Measurements from ENCODE around the gene MYL2.
"Not testable (repeated sequence)": the region's sequence is repeated elsewhere in the genome, so short reads cannot be mapped to it uniquely, and the experiment has no call there.

MYL2 gene

GRCh38 chr12:110920324-110920910, at the start of gene MYL2:
Gene MYL2, minus strand, starts transcription at chr12:110920579. Its CDS starts 50 bp downstream, at chr12:110920529.
- DNase-seq: no peak

DNA sequence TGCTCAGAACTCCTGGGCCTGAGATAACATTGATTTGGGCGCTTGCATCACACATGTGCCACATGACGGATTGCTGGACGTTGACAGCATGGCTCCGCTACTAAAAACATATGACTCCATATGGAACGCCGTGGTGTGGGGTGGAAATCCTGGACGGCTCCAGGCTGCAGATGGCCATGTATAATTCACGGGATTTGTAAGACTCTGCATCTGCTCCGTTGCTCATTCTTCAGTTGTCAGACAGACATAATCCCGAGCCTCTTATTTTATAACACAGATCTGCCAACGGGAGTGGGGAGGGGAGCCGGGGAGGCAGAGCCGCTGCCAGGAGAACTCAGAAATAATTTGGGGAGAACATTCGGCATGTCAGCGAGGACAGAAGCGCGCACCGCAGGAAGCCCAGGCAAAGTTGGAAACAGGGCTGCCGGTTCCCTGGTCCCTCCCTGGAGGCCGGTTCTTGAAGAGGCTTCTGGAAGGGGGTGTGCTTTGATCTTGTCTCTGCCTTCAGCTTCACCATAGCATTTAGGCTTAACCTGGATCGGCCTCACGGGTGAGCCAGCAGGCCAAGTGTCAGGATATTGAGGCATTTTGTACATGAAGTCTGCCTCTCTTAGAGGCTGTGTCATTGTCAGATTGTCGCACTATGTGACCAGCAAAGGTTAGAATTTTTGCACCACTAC, 45.8 kb upstream of the MYL2 start:
- no peak for DNase-seq

DNA sequence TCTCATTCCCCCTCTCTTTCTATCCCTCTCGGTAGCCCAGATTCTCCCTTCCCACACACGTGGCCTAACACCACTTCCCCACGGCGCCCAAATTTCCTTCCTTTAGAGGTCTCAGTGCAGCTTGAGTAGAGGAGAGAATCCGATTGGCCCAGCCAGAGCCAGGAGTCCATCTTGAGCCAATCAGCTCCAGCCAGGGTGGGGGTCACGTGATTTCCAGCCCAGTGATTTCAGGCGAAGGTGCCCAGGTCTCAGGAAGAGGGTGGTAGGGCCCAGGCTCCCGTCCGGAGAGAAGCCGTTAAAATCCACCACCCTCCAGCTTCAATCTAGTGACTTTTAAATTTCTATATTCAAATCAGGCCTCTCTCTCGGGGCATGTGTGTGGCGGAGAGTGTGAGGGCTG, 45.2 kb upstream of the MYL2 start:
- no peak for DNase-seq

DNA sequence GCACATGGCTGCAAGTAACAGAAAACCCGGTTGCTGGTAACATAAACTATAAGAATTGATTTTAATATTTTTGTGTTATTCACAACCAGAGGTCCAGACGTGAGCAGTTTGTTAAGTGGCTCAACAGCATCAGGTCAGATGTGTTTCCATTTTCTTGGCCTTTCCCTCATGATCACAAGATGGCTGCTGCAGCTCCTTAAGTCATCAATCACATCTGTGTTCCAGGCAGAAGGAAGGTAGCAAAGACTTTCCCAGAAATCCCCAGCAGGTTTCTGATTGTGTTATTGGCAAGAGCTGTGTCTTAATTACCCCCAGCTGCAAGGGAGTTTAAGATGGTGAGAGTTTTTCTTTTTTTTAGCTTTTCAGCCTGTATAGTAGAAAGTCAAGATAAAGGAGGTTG, 40.4 kb upstream of the MYL2 start:
- no peak for DNase-seq

DNA sequence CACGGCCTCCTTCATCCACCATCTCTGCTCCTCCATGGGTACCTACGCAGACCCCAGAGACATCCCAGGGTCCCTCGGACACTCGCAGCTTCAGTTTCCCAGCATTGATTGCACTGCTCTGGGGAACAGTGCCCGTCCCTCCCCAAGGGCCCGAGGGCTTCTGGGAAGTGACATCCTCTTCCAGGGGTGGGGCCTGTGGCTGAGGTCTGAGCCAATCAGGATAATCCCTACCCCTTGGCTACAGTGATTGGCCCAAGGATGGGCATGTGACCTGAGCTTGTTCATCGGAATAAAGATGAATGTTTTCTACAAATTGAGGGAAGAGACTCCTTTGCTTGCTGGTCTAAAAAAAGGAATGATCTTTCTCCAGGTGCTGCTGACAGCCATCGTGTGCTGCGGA, 37.3 kb upstream of the MYL2 start:
- DNase-seq: no peak

GRCh38 chr12:110957159-110957558, 36.8 kb upstream of the MYL2 start:
- DNase-seq: no peak

DNA sequence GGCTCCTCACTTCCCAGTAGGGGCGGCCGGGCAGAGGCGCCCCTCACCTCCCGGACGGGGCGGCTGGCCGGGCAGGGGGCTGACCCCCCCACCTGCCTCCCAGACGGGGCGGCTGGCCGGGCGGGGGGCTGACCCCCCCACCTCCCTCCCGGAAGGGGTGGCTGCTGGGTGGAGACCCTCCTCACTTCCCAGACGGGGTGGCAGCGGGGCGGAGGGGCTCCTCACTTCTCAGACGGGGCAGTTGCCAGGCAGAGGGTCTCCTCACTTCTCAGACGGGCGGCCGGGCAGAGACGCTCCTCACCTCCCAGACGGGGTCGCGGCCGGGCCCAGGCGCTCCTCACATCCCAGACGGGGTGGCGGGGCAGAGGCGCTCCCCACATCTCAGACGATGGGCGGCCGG, 30.5 kb upstream of the MYL2 start:
- DNase-seq: not testable (repeated sequence)

DNA sequence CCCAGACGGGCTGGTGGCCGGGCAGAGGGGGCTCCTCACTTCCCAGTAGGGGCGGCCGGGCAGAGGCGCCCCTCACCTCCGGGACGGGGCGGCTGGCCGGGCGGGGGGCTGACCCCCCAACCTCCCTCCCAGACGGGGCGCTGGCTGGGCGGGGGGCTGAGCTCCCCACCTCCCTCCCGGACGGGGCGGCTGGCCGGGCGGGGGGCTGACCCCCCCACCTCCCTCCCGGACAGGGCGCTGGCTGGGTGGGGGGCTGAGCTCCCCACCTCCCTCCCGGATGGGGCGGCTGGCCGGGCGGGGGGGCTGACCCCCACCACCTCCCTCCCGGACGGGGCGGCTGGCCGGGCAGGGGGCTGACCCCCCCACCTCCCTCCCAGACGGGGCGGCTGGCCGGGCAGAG, 30.1 kb upstream of the MYL2 start:
- not testable (repeated sequence) for DNase-seq

DNA sequence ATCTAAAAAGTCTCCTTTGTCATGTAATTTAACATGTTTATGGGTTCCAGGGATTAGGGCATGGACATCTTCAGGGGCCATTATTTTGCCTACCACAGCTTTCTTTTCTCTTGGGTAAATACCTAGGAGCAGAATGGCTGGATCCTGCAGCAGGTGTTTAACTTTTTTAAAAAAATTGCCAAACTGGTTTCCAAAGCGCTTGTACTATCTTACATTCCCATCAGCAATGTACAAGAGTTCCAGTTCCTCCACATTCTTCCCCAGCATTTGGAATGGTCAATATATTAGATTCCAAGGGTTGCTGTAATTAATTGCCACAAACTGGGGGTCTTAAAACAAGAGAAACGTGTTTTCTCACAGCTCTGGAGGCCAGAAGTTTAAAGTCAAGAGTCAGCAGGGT, 27.7 kb upstream of the MYL2 start:
- no peak for DNase-seq

- no peak for DNase-seq
Measured at GRCh38 chr12:110943373-110943772, 23.0 kb upstream of the MYL2 start.

- DNase-seq: no peak
Measured at GRCh38 chr12:110941391-110941790, 21.0 kb upstream of the MYL2 start.

- no peak for DNase-seq
Measured at GRCh38 chr12:110940933-110941332, 20.6 kb upstream of the MYL2 start.

GRCh38 chr12:110940296-110940695, 19.9 kb upstream of the MYL2 start:
- DNase-seq: no peak

- peak; percentile 65 to 69 for DNase-seq
Measured at GRCh38 chr12:110937104-110937641, 16.8 kb upstream of the MYL2 start.

DNA sequence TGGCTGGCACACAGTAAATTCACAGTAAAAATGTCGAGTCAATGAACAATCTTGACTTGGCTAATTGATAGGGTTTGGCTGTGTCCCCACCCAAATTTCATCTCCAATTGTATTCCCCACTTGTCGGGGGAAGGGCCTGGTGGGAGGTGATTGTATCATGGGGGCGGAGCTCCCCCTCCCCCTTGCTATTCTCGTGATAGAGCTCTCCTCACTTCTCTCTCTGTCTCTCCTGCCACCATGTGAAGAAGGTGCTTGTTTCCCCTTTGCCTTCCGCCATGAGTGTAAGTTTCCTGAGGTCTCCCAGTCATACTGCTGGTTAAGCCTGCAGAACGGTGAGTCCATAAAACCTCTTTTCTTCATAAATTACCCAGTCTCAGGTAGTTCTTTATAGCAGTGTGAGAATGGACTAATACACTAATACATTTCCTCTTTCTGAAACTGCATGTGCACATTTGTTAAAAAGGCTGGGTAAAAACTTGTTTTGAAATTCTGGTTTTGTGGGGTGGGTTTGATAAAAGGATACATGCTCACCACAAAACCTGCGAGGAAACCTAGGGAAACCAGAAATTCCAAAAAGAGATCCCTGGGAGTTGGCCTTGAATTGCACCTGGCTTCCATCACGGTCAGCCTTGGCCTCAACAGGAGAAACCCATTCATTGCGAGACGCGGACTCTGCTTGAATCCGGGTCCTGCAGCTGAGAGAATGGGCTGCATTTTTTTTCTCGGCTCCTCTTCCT, 16.2 kb upstream of the MYL2 start:
- DNase-seq: no peak

- no peak for DNase-seq
Measured at GRCh38 chr12:110935588-110935987, 15.2 kb upstream of the MYL2 start.

- no peak for DNase-seq
Measured at GRCh38 chr12:110934093-110934852, 13.9 kb upstream of the MYL2 start.

DNA sequence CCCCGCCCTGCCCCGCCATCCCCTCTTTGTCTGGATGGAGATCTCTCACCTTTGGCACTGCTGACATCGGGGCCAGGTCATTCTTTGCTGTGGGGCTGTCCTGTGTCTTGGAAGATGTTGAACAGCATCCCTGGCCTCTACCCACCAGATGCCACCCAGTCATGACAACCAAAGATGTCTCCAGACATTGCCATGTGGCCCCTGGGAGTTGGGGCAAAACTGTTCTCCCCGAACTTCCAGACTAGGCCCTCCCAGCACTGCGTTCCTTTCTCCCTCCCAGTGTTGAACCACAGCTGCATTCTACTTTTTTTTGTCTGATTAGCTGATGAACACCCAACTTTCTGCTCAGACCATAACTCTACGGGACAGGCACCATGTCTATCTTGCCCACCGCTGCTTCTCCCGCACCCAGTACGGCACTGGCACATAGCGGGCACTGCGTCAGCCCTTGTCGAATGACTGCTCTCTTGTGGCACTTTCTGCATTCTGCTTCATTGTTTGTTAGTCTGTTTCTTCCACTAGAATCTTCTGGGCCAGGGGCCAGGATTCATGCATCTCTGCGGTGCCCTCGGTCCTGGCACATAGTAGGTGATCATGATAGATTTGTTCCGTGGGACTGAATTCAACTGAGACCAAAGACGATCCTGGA, 13.1 kb upstream of the MYL2 start:
- no peak for DNase-seq

DNA sequence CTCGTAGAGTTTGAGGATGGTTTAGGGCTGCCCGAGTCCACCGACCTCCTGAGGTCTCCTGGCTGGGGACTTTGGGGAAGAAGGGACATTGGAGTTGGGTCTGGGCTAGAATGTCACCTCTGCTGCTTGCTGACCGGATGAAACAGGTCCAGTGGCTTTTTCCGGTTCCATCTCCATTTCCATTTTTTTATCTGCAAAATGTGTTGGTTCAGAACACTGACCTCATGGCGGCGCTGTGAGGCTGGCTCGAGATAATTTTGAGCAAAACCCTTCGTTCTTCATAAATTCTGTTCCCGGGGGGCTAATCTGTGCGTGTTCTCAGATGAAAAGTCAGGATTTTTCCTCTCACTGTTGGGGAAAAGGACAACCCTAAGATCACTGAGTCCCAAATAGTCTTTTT, 11.7 kb upstream of the MYL2 start:
- no peak for DNase-seq

DNA sequence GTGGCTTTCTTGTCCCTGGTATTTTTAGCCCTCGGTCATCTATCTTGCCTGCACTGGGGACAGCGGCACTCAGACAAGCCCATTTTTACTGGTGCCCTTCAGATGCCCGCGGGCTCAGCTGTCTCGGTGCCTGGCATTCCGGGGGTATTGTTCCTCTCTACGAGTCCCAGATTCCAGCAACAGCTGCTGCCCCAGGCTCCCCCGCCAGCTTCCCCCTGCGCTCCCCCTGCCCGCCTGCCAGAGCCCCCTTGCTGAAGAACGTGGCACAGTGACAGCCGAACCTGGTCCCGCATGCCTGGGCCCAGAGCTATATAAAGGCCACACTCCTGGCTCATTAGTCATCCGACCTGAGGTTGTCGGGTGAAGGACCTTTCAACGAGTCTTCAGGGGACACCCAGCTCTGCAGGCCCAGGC, 10.9 kb upstream of the MYL2 start:
- DNase-seq: no peak

DNA sequence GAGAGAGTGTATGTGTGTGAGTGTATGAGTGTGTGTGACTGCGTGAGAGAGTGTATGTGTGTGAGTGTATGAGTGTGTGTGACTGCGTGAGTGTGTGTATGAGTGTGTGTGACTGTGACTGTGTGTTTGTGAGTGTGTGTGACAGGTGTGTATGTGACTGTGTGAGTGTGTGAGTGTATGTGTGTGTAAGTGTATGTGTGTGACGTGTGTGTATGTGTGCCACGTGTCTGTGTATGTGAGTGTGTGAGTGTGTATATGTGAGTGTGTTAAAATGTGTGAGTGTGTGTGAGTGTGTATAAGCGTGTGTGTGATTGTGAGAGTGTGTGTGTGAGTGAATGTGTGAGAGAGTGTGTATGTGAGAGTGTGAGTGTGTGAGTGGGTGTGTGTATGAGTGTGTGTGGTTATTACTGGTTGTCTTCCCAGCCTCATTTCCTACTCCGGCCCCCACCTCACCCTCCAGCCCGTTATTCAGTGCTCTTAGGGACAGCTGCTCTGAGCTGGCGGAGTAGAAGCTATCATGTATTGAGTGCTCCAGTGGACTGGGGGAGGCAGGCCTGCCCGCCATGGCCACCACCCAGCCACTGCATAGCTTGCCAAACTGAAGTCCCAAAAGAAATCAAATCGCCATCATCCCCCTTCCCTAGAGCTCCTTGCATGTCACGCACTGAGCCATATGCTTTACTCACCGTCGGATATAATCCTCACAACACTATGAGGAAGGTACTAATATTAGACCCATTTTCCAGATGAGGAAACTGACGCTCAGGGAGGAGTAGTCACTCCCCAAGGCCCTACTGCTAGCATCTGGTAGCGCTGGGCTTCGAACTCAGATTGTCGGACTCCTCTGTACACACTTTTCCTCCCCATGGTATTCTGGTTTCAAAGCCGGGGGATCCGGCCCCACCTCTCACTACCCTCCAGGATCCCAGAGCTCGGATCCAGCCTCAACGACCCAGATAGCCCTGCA, 10.3 kb upstream of the MYL2 start:
- no peak for DNase-seq
